ENCODE results near the gene MLH3. TPM values are rescaled to one million over a fixed set of nuclear protein-coding genes. Genes with fewer than 3 reads are reported as not detected.

The MLH3 gene
- total and polyA plus RNA-seq, 2 of the 13 experiments (the other 11 are each of a cell fraction or from before 2014, with no cell fraction given): 14.4 to 24.8 TPM

GRCh38 chr14:75030147-75030546 is 21.1 kb downstream of the MLH3 start:
- WGBS (ENCODE audit: low lambda C conversion rate): 0% methylated on average over 1 of the region's 1 CpG
- no peaks in the 10 kb centered on the region for H4K20me1 ChIP-seq (ENCODE audit: insufficient read depth, low read length)
- peaks cover 7 to 45% of the 10 kb centered on the region in 2 experiments for H3K36me3 ChIP-seq (replicated peaks in 1 of 2; ENCODE audit: control insufficient read depth in 1 of 2, insufficient read depth in 2 of 2, low read length in 2 of 2)
- no peak overlapping the region for H2AFZ ChIP-seq (ENCODE audit: low read length)
- TF ChIP-seq SP5 (CRISPR knock-in tag; IDR thresholded peaks at IDR 0.05; ENCODE audit: borderline replicate concordance, low read depth): no peak
- no peak for TF ChIP-seq CHCHD3 (CRISPR knock-in tag; IDR thresholded peaks at IDR 0.05)
- TF ChIP-seq EZH2 (conservative IDR thresholded peaks at IDR 0.05; ENCODE audit: low read depth, low read length): no peak
- no peak for TF ChIP-seq ZMYM2 (CRISPR knock-in tag; IDR thresholded peaks at IDR 0.05)
- no peak for TF ChIP-seq SP2 (CRISPR knock-in tag; IDR thresholded peaks at IDR 0.05)
- no peak for TF ChIP-seq ZNF17 (CRISPR knock-in tag; IDR thresholded peaks at IDR 0.05)
- no peak for TF ChIP-seq YEATS4 (CRISPR knock-in tag; IDR thresholded peaks at IDR 0.05; ENCODE audit: borderline replicate concordance)
- TF ChIP-seq REXO4 (CRISPR knock-in tag; IDR thresholded peaks at IDR 0.05; ENCODE audit: borderline replicate concordance): no peak
- TF ChIP-seq ZNF615 (CRISPR knock-in tag; IDR thresholded peaks at IDR 0.05; ENCODE audit: borderline replicate concordance): no peak
- TF ChIP-seq ZBTB7B (CRISPR knock-in tag; IDR thresholded peaks at IDR 0.05): no peak
- no peak for TF ChIP-seq NR2F6 (IDR thresholded peaks at IDR 0.05)
- no peak for TF ChIP-seq NR2F6 (CRISPR knock-in tag; IDR thresholded peaks at IDR 0.05)
- TF ChIP-seq RCOR2 (CRISPR knock-in tag; IDR thresholded peaks at IDR 0.05): no peak
- TF ChIP-seq RXRA (CRISPR knock-in tag; IDR thresholded peaks at IDR 0.05): no peak
- TF ChIP-seq BRD4 (CRISPR knock-in tag; IDR thresholded peaks at IDR 0.05): no peak
- no peak for TF ChIP-seq ZNF547 (CRISPR knock-in tag; IDR thresholded peaks at IDR 0.05)
- TF ChIP-seq ZBTB7A (CRISPR knock-in tag; IDR thresholded peaks at IDR 0.05): no peak
- ATAC-seq: no peak
- H3K4me2 ChIP-seq (ENCODE audit: low read depth, low read length): no peak overlapping the region
- no peaks in the 10 kb centered on the region for H3K9me3 ChIP-seq (ENCODE audit: low read length)
- H3K27ac ChIP-seq (ENCODE audit: extremely low read length, insufficient read depth, low read length): no peak overlapping the region
- ChIA-PET CTCF (ENCODE audit: low intra/inter-chr PET ratio, low total read pairs) (no interaction called here), POLR2A (no interaction called here)
- no peak overlapping the region for H3K9ac ChIP-seq (ENCODE audit: insufficient read depth, low read depth, low read length)
- no peak for DNase-seq (ENCODE audit: low spot score)
- no peak for FAIRE-seq
- no peak overlapping the region for H3K4me3 ChIP-seq (replicated peaks in 1 of 3; ENCODE audit: insufficient read depth in 1 of 3, low read depth in 2 of 3, low read length in 3 of 3)
- in situ Hi-C loops (cut with HindIII; ENCODE audit: extremely low pct_ligation_motif_present, low pct_unique_long_range_greater_than_20kb) (no loop called here), intact Hi-C loops (cut with micrococcal nuclease; ENCODE audit: unreplicated experiment) (no loop called here)
- BruUV-seq (replicated peaks): no TSS peak
- H3K4me1 ChIP-seq (ENCODE audit: insufficient read depth, low read length): no peaks in the 10 kb centered on the region
- no peaks in the 10 kb centered on the region for H3K27me3 ChIP-seq (ENCODE audit: control insufficient read depth in 1 of 2, insufficient read depth in 2 of 2, low read length in 2 of 2)
- H3K79me2 ChIP-seq (ENCODE audit: insufficient read depth, low read length): no peaks in the 10 kb centered on the region

Measured in HepG2 (cell line).